HEK293 (cell line): Measurements from ENCODE around the gene CARD6.

Experiments used
- ZNF10 ChIP-seq: fragments of 450-650 bp; formaldehyde crosslinking; IDR thresholded peaks from 2 replicates; pipeline ENCODE4 v1.5.1; 2017; ENCODE audit warnings: missing biosample characterization, missing genetic modification characterization
- ZNF350 ChIP-seq: fragments of 450-650 bp; formaldehyde crosslinking; IDR thresholded peaks from 2 replicates; pipeline ENCODE4 v1.5.0; 2017; ENCODE audit warnings: missing biosample characterization, mild to moderate bottlenecking, missing genetic modification characterization
- TF ChIP-seq, protein P1 (sequence below): fragments of 450-650 bp; formaldehyde crosslinking; IDR thresholded peaks from 2 replicates; pipeline ENCODE4 v1.5.1; 2016; ENCODE audit warnings: missing biosample characterization, missing genetic modification characterization, low read depth
- TF ChIP-seq, protein P2 (sequence below): fragments of 450-650 bp; formaldehyde crosslinking; IDR thresholded peaks from 2 replicates; pipeline ENCODE4 v1.5.1; 2016; ENCODE audit warnings: missing biosample characterization, missing genetic modification characterization

DNA sequence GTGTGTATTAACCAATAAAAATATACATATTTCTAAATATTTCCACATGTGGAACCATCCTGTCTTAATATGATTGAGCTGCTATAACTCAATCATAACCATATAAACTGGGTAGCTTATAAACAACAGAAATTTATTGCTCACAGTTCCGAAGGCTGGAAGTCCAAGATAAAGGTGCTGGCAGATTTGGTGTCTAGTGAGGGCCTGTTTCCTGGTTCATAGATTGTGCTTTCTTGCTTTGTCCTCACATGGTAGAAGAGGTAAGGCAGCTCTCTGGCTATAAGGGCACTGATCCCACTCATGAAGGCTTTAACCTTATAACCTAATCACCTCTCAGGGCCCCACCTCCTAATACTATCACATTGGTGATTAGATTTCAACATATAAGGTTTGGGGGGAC lies 29.0 kb upstream of the CARD6 start:
- TF ChIP-seq, protein P1, sequence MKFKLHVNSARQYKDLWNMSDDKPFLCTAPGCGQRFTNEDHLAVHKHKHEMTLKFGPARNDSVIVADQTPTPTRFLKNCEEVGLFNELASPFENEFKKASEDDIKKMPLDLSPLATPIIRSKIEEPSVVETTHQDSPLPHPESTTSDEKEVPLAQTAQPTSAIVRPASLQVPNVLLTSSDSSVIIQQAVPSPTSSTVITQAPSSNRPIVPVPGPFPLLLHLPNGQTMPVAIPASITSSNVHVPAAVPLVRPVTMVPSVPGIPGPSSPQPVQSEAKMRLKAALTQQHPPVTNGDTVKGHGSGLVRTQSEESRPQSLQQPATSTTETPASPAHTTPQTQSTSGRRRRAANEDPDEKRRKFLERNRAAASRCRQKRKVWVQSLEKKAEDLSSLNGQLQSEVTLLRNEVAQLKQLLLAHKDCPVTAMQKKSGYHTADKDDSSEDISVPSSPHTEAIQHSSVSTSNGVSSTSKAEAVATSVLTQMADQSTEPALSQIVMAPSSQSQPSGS (tag by site-specific recombination), result no peak
- TF ChIP-seq, protein P2, sequence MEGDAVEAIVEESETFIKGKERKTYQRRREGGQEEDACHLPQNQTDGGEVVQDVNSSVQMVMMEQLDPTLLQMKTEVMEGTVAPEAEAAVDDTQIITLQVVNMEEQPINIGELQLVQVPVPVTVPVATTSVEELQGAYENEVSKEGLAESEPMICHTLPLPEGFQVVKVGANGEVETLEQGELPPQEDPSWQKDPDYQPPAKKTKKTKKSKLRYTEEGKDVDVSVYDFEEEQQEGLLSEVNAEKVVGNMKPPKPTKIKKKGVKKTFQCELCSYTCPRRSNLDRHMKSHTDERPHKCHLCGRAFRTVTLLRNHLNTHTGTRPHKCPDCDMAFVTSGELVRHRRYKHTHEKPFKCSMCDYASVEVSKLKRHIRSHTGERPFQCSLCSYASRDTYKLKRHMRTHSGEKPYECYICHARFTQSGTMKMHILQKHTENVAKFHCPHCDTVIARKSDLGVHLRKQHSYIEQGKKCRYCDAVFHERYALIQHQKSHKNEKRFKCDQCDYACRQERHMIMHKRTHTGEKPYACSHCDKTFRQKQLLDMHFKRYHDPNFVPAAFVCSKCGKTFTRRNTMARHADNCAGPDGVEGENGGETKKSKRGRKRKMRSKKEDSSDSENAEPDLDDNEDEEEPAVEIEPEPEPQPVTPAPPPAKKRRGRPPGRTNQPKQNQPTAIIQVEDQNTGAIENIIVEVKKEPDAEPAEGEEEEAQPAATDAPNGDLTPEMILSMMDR (tag by site-specific recombination), result no peak
- TF ChIP-seq ZNF10 (tag by site-specific recombination), result no peak
- TF ChIP-seq ZNF350 (tag by site-specific recombination), result no peak
